ENCODE results near the gene ZNF532.

ZNF532 gene

GRCh38 chr18:58989184-58989759 lies 124.6 kb downstream of the ZNF532 start:
- DNase-seq: no peak

GRCh38 chr18:58990720-58991119 lies 126.0 kb downstream of the ZNF532 start:
- DNase-seq: no peak

GRCh38 chr18:58991167-58991798 lies 126.6 kb downstream of the ZNF532 start:
- DNase-seq: no peak

- no peak for DNase-seq
Observed at GRCh38 chr18:58992301-58993231, 127.9 kb downstream of the ZNF532 start.

- DNase-seq: no peak
Observed at GRCh38 chr18:58993260-58993659, 128.6 kb downstream of the ZNF532 start.

- no peak for DNase-seq
Observed at GRCh38 chr18:58995663-58996062, 131.0 kb downstream of the ZNF532 start.

- no peak for DNase-seq
Observed at GRCh38 chr18:58996131-58996641, 131.5 kb downstream of the ZNF532 start.

- no peak for DNase-seq
Observed at GRCh38 chr18:58996696-58997095, 132.0 kb downstream of the ZNF532 start.

GRCh38 chr18:58997811-58998337 lies 133.2 kb downstream of the ZNF532 start:
- no peak for DNase-seq

- no peak for DNase-seq
Observed at GRCh38 chr18:58998401-58999203, 133.9 kb downstream of the ZNF532 start.

- DNase-seq: no peak
Observed at GRCh38 chr18:59001166-59001565, 136.5 kb downstream of the ZNF532 start.

GRCh38 chr18:59001721-59002120 lies 137.0 kb downstream of the ZNF532 start:
- no peak for DNase-seq

- no peak for DNase-seq
Observed at GRCh38 chr18:59002974-59003594, 138.4 kb downstream of the ZNF532 start.

GRCh38 chr18:59005262-59005661 lies 140.6 kb downstream of the ZNF532 start:
- DNase-seq: no peak

GRCh38 chr18:59006461-59007067 lies 141.9 kb downstream of the ZNF532 start:
- DNase-seq: no peak

- DNase-seq: no peak
Observed at GRCh38 chr18:59008302-59008974, 143.8 kb downstream of the ZNF532 start.

- DNase-seq: no peak
Observed at GRCh38 chr18:59009846-59010245, 145.2 kb downstream of the ZNF532 start.

GRCh38 chr18:59011289-59011688 lies 146.6 kb downstream of the ZNF532 start:
- no peak for DNase-seq

- no peak for DNase-seq
Observed at GRCh38 chr18:59011786-59012185, 147.1 kb downstream of the ZNF532 start.

- DNase-seq: no peak
Observed at GRCh38 chr18:59012815-59013705, 148.4 kb downstream of the ZNF532 start.

Data from activated CD4-positive, alpha-beta T cell treated with anti-CD3 and anti-CD28 coated beads for 1 hour (primary cell).